NT2/D1 (cell line): ENCODE measurements around the gene CACHD1.

Experiments used
- SUZ12 ChIP-seq: IDR thresholded peaks from 2 replicates; pipeline ENCODE4 v1.6.1; 2011; ENCODE audit not compliant: insufficient read length, insufficient read depth; ENCODE audit errors: extremely low read depth
- ZNF274 ChIP-seq: IDR thresholded peaks from 2 replicates; pipeline ENCODE4 v1.6.1; 2011; ENCODE audit warnings: mild to moderate bottlenecking, low read depth, low read length

- TF ChIP-seq ZNF274 (no peak), SUZ12 (no peak)
Measured at GRCh38 chr1:64526312-64526711, 56.4 kb downstream of the CACHD1 start.
